Endometrium (tissue), 2 donors: ENCODE measurements around the gene GUCY1B1.
A peak's percentile ranks its signal among the peaks of the same experiment; 100 is the strongest.

ENCODE experiments used
- FAIRE-seq: peaks from 2 replicates; lab custom pipeline; 2012; peaks lifted over from hg19 to GRCh38; lab: Jason Lieb, UNC
- donor health status: control.
- donor health status: control.

Gene GUCY1B1

DNA sequence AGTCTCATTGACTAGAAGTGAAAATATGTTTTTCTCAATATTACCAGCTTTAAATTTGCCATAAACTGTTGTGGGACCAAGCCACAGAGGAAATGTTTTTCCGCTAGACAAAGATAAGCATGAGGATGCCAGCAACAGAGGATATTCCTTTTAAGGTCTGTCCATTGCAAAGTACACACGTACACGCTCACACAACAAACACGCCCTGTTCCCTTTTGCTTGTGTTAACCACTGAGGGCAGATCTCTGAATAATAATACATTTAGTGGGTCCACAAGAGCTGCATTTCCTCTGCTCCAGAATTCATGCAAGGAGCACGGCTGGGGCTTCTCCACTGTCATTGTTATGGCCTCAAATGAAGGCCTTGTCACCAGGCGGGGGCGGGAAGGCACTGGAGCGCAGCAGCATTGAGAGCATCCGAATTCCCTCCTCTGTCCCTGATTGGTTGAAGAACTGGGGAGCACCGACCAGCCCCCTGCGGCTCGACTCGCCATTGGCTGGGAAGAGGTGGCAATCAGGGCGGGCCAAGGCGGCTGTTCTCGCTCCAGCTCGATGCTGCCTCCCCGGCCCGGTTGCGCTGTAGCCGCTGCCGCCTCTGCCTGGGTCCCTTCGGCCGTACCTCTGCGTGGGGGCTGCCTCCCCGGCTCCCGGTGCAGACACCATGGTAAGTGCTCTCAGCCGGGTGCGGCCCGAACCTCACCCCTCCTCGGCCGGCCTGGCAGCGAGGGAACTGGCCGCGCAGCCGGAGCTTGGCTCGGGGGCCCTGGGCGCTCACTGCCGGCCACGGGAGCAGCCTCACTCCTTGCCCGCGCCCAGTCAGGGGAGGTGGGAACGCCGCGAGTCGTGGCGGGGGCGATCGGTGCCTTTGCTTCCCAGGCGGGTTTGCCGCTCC is at the start of gene GUCY1B1:
TSS of gene GUCY1B1 (plus strand) at position 541 of the 891 bp plus-strand sequence. CDS start at position 661, 120 bp downstream.
- peak; percentile 79 for FAIRE-seq

GRCh38 chr4:155709918-155710317 is 48.9 kb upstream of the GUCY1B1 start:
- FAIRE-seq: no peak

DNA sequence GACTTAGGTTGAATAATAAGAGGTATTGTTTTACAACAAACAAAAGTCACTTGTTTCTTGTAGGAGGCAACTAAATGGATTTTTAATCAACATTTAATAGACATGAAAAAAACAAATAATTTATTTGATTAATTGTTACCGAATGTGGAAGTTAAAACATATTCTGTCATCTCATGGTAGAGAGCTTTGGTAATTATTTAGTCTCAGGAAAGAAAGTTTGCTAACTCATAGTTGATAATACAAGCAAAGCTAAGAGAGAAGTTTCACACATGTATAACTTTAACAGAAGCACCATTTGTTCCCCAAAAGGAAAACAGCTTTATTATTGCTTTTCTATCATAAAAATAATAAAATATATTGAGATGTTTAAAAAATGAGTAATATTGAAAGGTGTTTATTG is 47.3 kb upstream of the GUCY1B1 start:
- no peak for FAIRE-seq

GRCh38 chr4:155712846-155713245 is 46.0 kb upstream of the GUCY1B1 start:
- FAIRE-seq: no peak

DNA sequence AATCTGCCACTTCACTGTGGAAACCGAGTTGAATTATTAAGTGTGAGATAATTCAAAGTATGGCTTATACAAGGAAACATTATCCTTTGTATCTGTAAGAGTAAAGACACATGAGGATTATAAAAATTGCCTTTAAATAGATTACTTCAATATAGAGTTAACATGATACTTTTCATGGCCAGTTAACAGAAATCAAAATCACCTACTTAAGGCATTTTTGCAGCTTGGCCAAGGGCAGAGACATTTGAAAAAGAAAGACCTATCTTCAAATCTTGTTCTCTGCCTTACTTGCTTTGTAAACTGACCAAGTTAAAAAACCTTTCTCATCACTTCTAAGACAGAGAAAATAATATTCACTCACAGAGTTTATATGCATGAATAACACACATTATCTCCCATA is 44.9 kb upstream of the GUCY1B1 start:
- FAIRE-seq: no peak

- no peak for FAIRE-seq
Observed at GRCh38 chr4:155722336-155722735, 36.5 kb upstream of the GUCY1B1 start.

DNA sequence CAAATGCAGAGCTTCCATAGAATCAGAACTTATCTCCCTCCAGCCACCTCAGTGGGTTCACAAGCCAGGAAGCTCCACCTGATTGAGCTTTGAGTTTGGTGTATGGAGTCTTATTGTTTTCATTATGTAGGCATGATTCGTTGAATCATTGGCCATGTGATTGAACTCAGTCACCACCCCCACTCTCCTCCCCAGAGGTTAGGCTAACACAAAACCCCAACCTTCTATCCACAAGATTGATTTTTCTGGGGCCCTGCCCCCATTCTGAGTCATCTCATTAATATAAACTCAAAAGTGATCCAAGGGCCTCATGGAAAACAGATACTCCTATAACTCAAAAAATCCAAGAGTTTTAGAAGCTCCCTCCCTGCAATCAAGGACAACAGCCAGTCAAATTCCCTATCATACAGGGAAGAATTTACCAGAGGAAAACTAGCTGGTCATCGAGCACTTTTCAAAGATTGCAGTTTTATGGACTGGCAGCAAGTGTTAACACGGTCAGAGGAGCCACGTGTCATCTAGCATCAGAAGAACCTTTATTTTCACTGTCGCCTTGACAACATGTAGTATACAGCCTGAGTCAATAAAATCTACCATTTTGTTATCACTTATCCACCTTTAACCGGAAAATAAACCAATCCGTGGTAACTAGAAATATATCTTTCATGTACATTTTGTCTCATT is 35.9 kb upstream of the GUCY1B1 start:
- FAIRE-seq: no peak

- no peak for FAIRE-seq
Observed at GRCh38 chr4:155724731-155725130, 34.1 kb upstream of the GUCY1B1 start.

DNA sequence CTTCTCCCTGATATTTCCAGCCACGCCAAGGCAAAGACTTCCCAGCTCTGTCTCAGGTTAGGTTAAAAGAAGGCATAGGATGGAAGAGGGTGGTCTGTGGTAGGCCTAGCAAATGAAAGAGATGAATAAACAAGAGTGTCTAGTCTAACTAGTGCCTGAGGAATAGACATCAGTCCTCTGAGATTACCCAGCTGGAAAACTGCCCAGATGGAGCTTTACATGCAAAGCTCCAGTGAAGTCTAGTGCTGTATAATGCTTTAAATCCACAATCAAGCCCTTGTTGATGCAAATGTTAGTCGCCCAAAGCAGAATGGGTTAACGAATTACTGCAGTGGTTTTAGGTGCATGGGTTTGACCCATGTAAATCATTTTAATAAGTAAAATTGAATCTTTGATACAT is 24.8 kb upstream of the GUCY1B1 start:
- no peak for FAIRE-seq

- FAIRE-seq: no peak
Observed at GRCh38 chr4:155734951-155735350, 23.9 kb upstream of the GUCY1B1 start.

GRCh38 chr4:155735496-155735895 is 23.3 kb upstream of the GUCY1B1 start:
- FAIRE-seq: no peak

GRCh38 chr4:155738548-155738947 is 20.3 kb upstream of the GUCY1B1 start:
- FAIRE-seq: no peak

- FAIRE-seq: no peak
Observed at GRCh38 chr4:155741546-155741945, 17.3 kb upstream of the GUCY1B1 start.

DNA sequence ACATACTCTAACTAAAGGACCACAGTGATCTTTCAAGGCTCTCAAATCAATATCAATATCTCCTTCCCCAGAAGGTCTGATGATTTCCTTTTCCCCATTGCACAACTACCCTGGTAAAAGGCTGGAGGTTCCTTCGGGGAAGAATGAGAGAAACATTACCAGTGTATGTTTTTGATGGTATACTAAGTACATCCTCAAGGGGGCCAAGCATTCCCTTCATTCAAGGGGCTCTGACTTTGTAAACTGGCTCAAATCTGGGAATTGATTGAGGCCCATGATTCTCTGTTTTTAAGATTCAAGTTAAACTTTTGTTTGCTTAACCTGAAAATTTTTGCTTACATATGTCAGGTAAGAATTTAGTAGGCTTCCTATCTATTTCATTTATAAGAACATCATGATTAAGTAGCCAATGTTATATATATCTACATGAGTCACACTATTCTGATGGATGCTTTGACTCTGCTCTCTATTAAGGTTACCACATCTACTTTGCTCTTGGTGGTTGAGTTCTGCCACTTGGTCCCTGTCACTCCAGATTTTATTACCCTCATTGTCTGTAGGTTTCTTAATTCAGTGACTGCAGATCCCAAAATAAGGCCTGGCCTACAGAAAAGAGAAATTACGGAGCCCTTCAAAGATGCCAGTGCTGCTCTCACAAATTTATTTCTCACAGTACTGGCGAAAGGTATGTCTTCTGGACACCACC is 16.4 kb upstream of the GUCY1B1 start:
- no peak for FAIRE-seq

- FAIRE-seq: no peak
Observed at GRCh38 chr4:155745984-155746383, 12.8 kb upstream of the GUCY1B1 start.

- no peak for FAIRE-seq
Observed at GRCh38 chr4:155748039-155748438, 10.8 kb upstream of the GUCY1B1 start.

DNA sequence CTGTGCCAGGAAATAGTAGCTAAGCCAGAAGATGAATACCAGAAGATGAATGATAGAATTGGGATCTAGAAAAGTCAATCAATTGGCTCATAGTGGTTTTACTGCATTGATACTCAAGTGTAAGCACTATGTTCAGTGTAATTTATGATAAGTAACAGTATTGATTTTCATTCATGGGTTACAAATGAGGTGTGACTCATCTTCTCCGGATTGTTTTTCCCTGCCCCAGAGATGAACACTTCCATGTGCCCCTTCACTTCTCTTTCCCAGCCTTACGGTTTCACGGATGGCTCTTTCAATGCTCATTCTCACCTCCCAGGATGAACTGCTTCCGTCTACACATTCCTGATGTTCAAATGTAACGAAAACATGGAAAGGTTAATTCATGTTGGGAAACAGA is 9.8 kb upstream of the GUCY1B1 start:
- FAIRE-seq: no peak

DNA sequence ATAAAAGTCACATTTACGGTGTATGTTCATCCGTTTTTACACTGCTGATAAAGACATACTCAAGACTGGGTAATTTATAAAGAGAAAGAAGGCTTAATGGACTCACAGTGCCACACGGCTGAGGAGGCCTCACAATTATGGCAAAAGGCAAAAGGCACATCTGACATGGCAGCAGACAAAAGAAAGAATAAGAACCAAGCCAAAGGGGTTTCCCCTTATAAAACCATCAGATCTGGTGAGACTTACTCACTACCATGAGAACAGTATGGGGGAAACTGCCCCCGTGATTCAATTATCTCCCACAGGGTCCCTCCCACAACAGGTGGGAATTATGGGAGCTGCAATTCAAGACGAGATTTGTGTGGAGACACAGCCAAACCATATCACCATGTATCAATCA is 7.3 kb upstream of the GUCY1B1 start:
- no peak for FAIRE-seq

GRCh38 chr4:155757745-155758265 is 1.0 kb upstream of the GUCY1B1 start:
- FAIRE-seq: peak; percentile 23

DNA sequence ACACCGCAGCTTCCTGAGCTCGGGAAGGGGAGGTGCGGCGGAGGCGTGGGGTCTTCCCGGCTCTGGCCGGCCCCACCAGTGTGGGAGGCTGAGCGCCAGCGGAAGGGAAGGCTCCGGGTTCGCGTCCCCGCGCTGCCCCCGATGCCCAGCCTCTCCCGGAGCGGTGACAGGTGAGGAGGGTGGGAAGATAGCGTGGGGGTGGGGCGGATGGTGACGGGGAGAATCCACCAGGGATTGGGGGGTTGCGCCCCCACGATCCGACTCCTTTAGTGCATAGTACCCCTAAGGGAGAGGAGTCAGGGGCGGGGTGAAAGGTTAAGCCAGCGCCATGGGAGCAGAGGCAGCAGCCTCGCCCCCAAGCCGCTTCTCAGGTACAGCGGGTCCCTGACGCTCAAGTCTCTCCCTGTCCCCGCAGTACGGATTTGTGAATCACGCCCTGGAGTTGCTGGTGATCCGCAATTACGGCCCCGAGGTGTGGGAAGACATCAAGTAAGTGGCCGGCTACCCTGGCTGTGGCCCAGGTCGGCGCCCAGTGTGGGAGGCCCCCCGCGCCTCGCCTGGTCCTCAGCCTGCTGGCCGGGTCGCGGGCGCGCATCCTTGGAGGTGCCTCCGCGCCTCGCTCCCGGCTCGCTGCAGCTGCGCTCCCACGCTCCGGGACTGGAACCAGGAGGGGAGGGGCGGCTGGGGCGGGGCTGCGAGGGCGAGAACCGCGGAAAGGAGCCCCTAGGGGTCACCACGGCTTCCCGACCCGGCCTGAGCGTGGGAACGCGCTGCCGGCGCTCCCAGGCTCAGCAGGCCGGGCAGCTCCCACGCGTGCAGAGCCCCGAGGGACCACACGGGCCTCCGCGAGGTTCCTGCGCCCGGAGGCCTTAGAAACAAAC is 791 bp downstream of the GUCY1B1 start:
- no peak for FAIRE-seq

GRCh38 chr4:155761047-155761446 is 2.2 kb downstream of the GUCY1B1 start:
- no peak for FAIRE-seq

- no peak for FAIRE-seq
Observed at GRCh38 chr4:155761916-155762315, 3.1 kb downstream of the GUCY1B1 start.
